ENCODE results near the gene TOLLIP. TPM values are rescaled to one million over a fixed set of nuclear protein-coding genes. Genes with fewer than 3 reads are reported as not detected.

The TOLLIP gene
- total RNA-seq, 1 donor from 2014 or later, result 42.9 TPM

GRCh38 chr11:1226226-1226985 lies 83.0 kb downstream of the TOLLIP start:
- Mint-ChIP-seq H3K36me3 (ENCODE audit: low read depth) (no peaks in the 10 kb centered on the region), H3K4me3 (no peak overlapping the region), H3K4me1 (ENCODE audit: low read depth) (no peaks in the 10 kb centered on the region), H3K9me3 (no peaks in the 10 kb centered on the region), H3K27ac (no peak overlapping the region), H3K27me3 (ENCODE audit: insufficient read depth) (no peaks in the 10 kb centered on the region)
- DNase-seq (ENCODE audit: low spot score), result no peak
- intact Hi-C loops (cut with micrococcal nuclease), result no loop called here

- no peaks in the 10 kb centered on the region for H3K36me3 Mint-ChIP-seq (ENCODE audit: low read depth)
- H3K27me3 Mint-ChIP-seq (ENCODE audit: insufficient read depth), result no peaks in the 10 kb centered on the region
- H3K4me3 Mint-ChIP-seq, result no peak overlapping the region
- no peaks in the 10 kb centered on the region for H3K9me3 Mint-ChIP-seq
- no peaks in the 10 kb centered on the region for H3K4me1 Mint-ChIP-seq (ENCODE audit: low read depth)
- DNase-seq (ENCODE audit: low spot score), result no peak
- H3K27ac Mint-ChIP-seq, result no peak overlapping the region
- intact Hi-C loops (cut with micrococcal nuclease), result no loop called here
Observed at GRCh38 chr11:1225386-1226225, 83.8 kb downstream of the TOLLIP start.

DNA sequence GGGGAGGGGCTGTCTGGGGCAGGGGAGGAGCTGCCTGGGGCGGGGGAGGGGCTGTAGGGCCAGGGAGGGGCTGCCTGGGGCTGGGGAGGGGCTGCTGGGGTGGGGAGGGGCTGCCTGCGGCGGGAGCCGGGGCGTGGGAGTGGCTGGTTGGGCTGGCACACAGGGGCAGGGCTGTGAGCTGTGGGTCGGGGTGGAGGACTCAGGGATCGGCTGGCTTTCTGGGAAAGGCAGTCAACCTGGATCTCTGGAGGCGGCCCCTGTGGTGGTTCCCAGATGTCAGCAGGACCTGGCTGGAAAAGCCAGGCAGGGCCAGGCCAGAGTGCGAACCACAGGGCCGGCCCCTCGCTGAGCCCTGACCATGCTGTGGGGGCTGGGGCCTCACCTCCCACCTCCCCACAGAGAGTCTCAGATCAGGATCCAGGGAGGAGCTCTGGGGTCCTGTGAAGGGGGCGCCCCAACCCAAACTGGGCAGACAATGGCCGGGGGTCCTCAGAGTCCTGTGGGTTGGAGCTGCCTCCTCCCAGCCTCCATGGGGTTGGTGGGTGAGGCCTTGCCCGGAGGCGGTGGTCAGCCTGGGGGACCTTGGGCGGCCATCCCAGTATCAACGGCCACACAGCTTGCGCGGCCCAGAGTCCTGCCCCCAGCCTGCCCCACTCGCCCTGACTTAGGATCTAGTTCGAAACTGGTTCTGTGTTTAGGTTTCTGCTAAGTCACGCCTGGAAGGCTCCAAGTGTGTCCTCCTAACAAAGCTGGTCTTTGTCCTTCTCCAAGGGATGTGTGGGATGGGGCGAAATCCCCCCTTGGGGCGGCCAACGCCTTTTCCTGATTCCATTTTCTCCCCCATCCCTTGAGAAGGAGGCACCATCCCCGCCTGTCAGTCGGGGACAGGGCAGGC lies 84.7 kb downstream of the TOLLIP start:
- no peaks in the 10 kb centered on the region for H3K36me3 Mint-ChIP-seq (ENCODE audit: low read depth)

More for the DNA sequence above, 84.7 kb downstream of the TOLLIP start:
- no peak overlapping the region for H3K4me3 Mint-ChIP-seq
- H3K27ac Mint-ChIP-seq, result no peak overlapping the region
- intact Hi-C loops (cut with micrococcal nuclease), result no loop called here
- H3K27me3 Mint-ChIP-seq (ENCODE audit: insufficient read depth), result no peaks in the 10 kb centered on the region
- H3K4me1 Mint-ChIP-seq (ENCODE audit: low read depth), result no peaks in the 10 kb centered on the region
- no peak for DNase-seq (ENCODE audit: low spot score)
- no peaks in the 10 kb centered on the region for H3K9me3 Mint-ChIP-seq

Other genes with a start within 250 kb of the TOLLIP start
- gene MUC2, start 234.8 kb downstream of the TOLLIP start, total RNA-seq, result not detected in 2 replicates
- gene MUC5AC, start 151.7 kb downstream of the TOLLIP start, total RNA-seq, result not detected in 2 replicates
- gene MUC5B, start 86.6 kb downstream of the TOLLIP start, total RNA-seq, result not detected in 2 replicates
- gene BRSK2, start 80.3 kb upstream of the TOLLIP start, total RNA-seq, result 0.36 and 0.47 TPM in 2 replicates
- 22.6 and 27.5 TPM in 2 replicates for gene MOB2, start 177.1 kb upstream of the TOLLIP start, total RNA-seq